Islet precursor cell (in vitro differentiated cells): ENCODE data around the gene ZNF610.

ENCODE experiments used
- DNase-seq: peaks from one replicate; pipeline ENCODE4 v3.0.0-alpha.2; 2018

ZNF610 gene

GRCh38 chr19:52398081-52398441, 62.0 kb downstream of the ZNF610 start:
- no peak for DNase-seq

- DNase-seq, result no peak
These were observed 74.2 kb downstream of the ZNF610 start for GRCh38 chr19:52410276-52410675.

- DNase-seq, result no peak
These were observed 79.7 kb downstream of the ZNF610 start for GRCh38 chr19:52415711-52416110.
